CD14-positive monocyte (primary cell): Measurements from ENCODE around the gene LDLR. TPM values are rescaled to one million over a fixed set of nuclear protein-coding genes. Genes with fewer than 3 reads are reported as not detected.
A peak's percentile ranks its signal among the peaks of the same experiment; 100 is the strongest.

ENCODE experiments used
- DNase-seq, 3 donors: peaks; one replicate each; pipeline ENCODE4 v3.0.0-alpha.2; 2011 to 2022
- H2AFZ ChIP-seq: 2 replicates; pipeline ENCODE4 v1.6.0; 2012; ENCODE audit warnings: mild to moderate bottlenecking, low read depth, low read length, inconsistent platforms; ENCODE audit not compliant: insufficient read depth, poor library complexity, severe bottlenecking
- H3K27ac ChIP-seq, 2 donors: 1 replicate in 1 of 2; 2 replicates in 1 of 2; pipeline ENCODE4 v1.5.1; 2012 to 2013; ENCODE audit warnings: low read length in 2 of 2, control low read depth in 1 of 2, inconsistent platforms in 1 of 2, low read depth in 1 of 2, mild to moderate bottlenecking in 1 of 2
- H3K27me3 ChIP-seq, 2 donors: one replicate each; pipeline versions ENCODE4 v1.6.0 to v1.6.1; 2011 to 2013; ENCODE audit warnings: low read length in 2 of 2; ENCODE audit not compliant: control insufficient read depth in 2 of 2, insufficient read depth in 2 of 2
- H3K36me3 ChIP-seq, 2 donors: replicated peaks in 1 of 2; 1 replicate in 1 of 2; 2 replicates in 1 of 2; pipeline versions ENCODE4 v1.5.1 to v1.6.1; 2012 to 2013; ENCODE audit warnings: low read length in 2 of 2, control low read depth in 1 of 2, inconsistent platforms in 1 of 2, mild to moderate bottlenecking in 1 of 2; ENCODE audit not compliant: insufficient read depth in 2 of 2, control insufficient read depth in 1 of 2
- H3K4me1 ChIP-seq, 2 donors: 1 replicate in 1 of 2; 2 replicates in 1 of 2; pipeline versions ENCODE4 v1.5.1 to v1.6.1; 2012 to 2013; ENCODE audit warnings: low read length in 2 of 2, control low read depth in 1 of 2, inconsistent platforms in 1 of 2, mild to moderate bottlenecking in 1 of 2, moderate library complexity in 1 of 2; ENCODE audit not compliant: insufficient read depth in 2 of 2, control insufficient read depth in 1 of 2
- H3K4me2 ChIP-seq: replicated peaks from 2 replicates; pipeline ENCODE3; 2012; ENCODE audit warnings: low read length, moderate library complexity, mild to moderate bottlenecking; ENCODE audit not compliant: poor library complexity, severe bottlenecking; ENCODE audit errors: extremely low read depth
- H3K4me3 ChIP-seq, 3 experiments: fragments of 200-600 bp in 1 of 3; sonication (generic) in 1 of 3; replicated peaks in 1 of 3; 1 replicate in 2 of 3; 2 replicates in 1 of 3; pipeline ENCODE4 v1.5.1; 2011 to 2013; ENCODE audit warnings: low read length in 3 of 3, mild to moderate bottlenecking in 3 of 3, control low read depth in 2 of 3, low read depth in 2 of 3, inconsistent platforms in 1 of 3, moderate library complexity in 1 of 3
- H3K79me2 ChIP-seq: 2 replicates; pipeline ENCODE4 v1.6.0; 2012; ENCODE audit warnings: mild to moderate bottlenecking, control low read depth, inconsistent platforms, low read length, moderate library complexity; ENCODE audit not compliant: insufficient read depth
- H3K9ac ChIP-seq: 2 replicates; pipeline ENCODE4 v1.6.0; 2017; ENCODE audit warnings: low read length, mild to moderate bottlenecking; ENCODE audit not compliant: insufficient read depth, poor library complexity, severe bottlenecking
- H3K9me3 ChIP-seq, 2 donors: replicated peaks in 1 of 2; 1 replicate in 1 of 2; 2 replicates in 1 of 2; pipeline versions ENCODE4 v1.5.1 to v1.6.1; 2012 to 2013; ENCODE audit warnings: low read length in 2 of 2, control low read depth in 1 of 2; ENCODE audit not compliant: control insufficient read depth in 1 of 2, insufficient read depth in 1 of 2
- H4K20me1 ChIP-seq: 2 replicates; pipeline ENCODE4 v1.6.0; 2012; ENCODE audit warnings: mild to moderate bottlenecking, low read length, control low read depth, moderate library complexity; ENCODE audit not compliant: insufficient read depth
- H3K27ac Mint-ChIP-seq, 7 donors: one replicate each; pipeline ENCODE4 v1.8.0; 2020; ENCODE audit warnings: mild to moderate bottlenecking in 7 of 7, mixed read lengths in 7 of 7, moderate library complexity in 6 of 7, inconsistent platforms in 2 of 7
- H3K27me3 Mint-ChIP-seq, 3 donors: one replicate each; pipeline ENCODE4 v1.8.0; 2021 to 2022; ENCODE audit warnings: low read depth in 3 of 3, mild to moderate bottlenecking in 3 of 3, mixed read lengths in 3 of 3, moderate library complexity in 3 of 3, inconsistent platforms in 1 of 3
- H3K36me3 Mint-ChIP-seq, 2 donors: one replicate each; pipeline ENCODE4 v1.8.0; 2020; ENCODE audit warnings: mixed read lengths in 2 of 2, inconsistent platforms in 1 of 2, mild to moderate bottlenecking in 1 of 2
- H3K4me1 Mint-ChIP-seq: one replicate; pipeline ENCODE4 v1.8.0; 2020; ENCODE audit warnings: mild to moderate bottlenecking, mixed read lengths
- H3K4me3 Mint-ChIP-seq, 2 donors: one replicate each; pipeline ENCODE4 v1.8.0; 2020; ENCODE audit warnings: mild to moderate bottlenecking in 2 of 2, mixed read lengths in 2 of 2, moderate library complexity in 1 of 2
- H3K9me3 Mint-ChIP-seq, 7 donors: one replicate each; pipeline ENCODE4 v1.8.0; 2020 to 2022; ENCODE audit warnings: mixed read lengths in 7 of 7, mild to moderate bottlenecking in 6 of 7, moderate library complexity in 6 of 7, inconsistent platforms in 2 of 7
- CTCF ChIP-seq: fragments of 200-600 bp; IDR thresholded peaks from one replicate; pipeline ENCODE4 v1.8.0; 2022; ENCODE audit warnings: antibody characterized with exemption, mild to moderate bottlenecking
- WGBS: methylation state at CpG from one replicate; pipeline ENCODE4 v1.1.5; 2013; ENCODE audit warnings: missing lambda C conversion rate; ENCODE audit not compliant: insufficient coverage; 5-methylcytosine and 5-hydroxymethylcytosine counted together
- intact Hi-C, 2 donors: fragments of 100-400 bp; cut with micrococcal nuclease; formaldehyde crosslinking; loops; one replicate each; pipeline versions ENCODE4 v1.15.0 to v1.15.1; 2023
- polyA plus RNA-seq, 3 donors: library from polyadenylated mRNA; depleted of rRNA in 1 of 3; unstranded in 2 of 3; stranded (reverse) in 1 of 3; fragments of 300-500 nt in 2 of 3; fragments of >200 nt in 1 of 3; fragmentation: Illumina TruSeq in 2 of 3; gene quantifications; 1 replicate in 2 of 3; 2 replicates in 1 of 3; pipeline ENCODE4 v1.2.3, GENCODE V29; 2012 to 2021

The LDLR gene
- polyA plus RNA-seq, 3 donors: 14.3 to 21.2 (median 19.8) TPM

GRCh38 chr19:11181488-11181887 lies 92.2 kb downstream of the LDLR start:
- no peak overlapping the region for H3K27ac ChIP-seq
- no peaks in the 10 kb centered on the region for H3K36me3 ChIP-seq
- Mint-ChIP-seq H3K4me3 (no peak overlapping the region), H3K27ac (peak overlapping the region in 1 of 7 donors; percentile 32), H3K27me3 (peaks cover 0 to 2% (median 2%) of the 10 kb centered on the region in 3 donors), H3K36me3 (peaks cover 8 to 9% of the 10 kb centered on the region in 2 donors), H3K9me3 (peaks cover 0 to 4% (median 0%) of the 10 kb centered on the region in 7 donors), H3K4me1 (peaks cover 11% of the 10 kb centered on the region)
- no peak overlapping the region for H3K9ac ChIP-seq
- no peak overlapping the region for H2AFZ ChIP-seq
- intact Hi-C loops: no loop called here
- H3K79me2 ChIP-seq: no peaks in the 10 kb centered on the region
- H4K20me1 ChIP-seq: no peaks in the 10 kb centered on the region
- H3K4me3 ChIP-seq: no peak overlapping the region
- no peaks in the 10 kb centered on the region for H3K4me1 ChIP-seq
- H3K9me3 ChIP-seq: no peaks in the 10 kb centered on the region
- DNase-seq: no peak
- H3K27me3 ChIP-seq: no peaks in the 10 kb centered on the region
- whole genome bisulfite sequencing: no CpG with 5 or more reads among the region's 4 CpGs
- no peak for TF ChIP-seq CTCF
- no peak overlapping the region for H3K4me2 ChIP-seq

Other genes with a start within 250 kb of the LDLR start
- gene C19orf38, start 241.0 kb upstream of the LDLR start, polyA plus RNA-seq: 100 to 1,000 TPM; 134 to 174 (median 149) TPM
- 10 to 100 TPM in 1 of 3 donors, under 1 TPM in 2; 0.17 to 26.3 (median 0.29) TPM for gene CARM1, start 217.9 kb upstream of the LDLR start, polyA plus RNA-seq
- gene YIPF2, start 160.8 kb upstream of the LDLR start, polyA plus RNA-seq: 10 to 100 TPM; 12.3 to 25.2 (median 15.5) TPM
- gene TIMM29, start 160.7 kb upstream of the LDLR start, polyA plus RNA-seq: 10 to 100 TPM in 2 of 3 donors, 1 to 10 TPM in 1; 5.2 to 18.7 (median 14.1) TPM
- gene SMARCA4, start 128.4 kb upstream of the LDLR start, polyA plus RNA-seq: 10 to 100 TPM in 1 of 3 donors, 1 to 10 TPM in 2; 5.1 to 53.3 (median 7.0) TPM
- under 1 TPM in 1 of 3 donors, not detected in 2; 0.27 TPM for gene SPC24, start 66.3 kb downstream of the LDLR start, polyA plus RNA-seq
- 1 to 10 TPM in 1 of 3 donors, under 1 TPM in 2; 0.40 to 1.3 (median 0.64) TPM for gene KANK2, start 108.1 kb downstream of the LDLR start, polyA plus RNA-seq
- not detected for gene ANGPTL8, start 150.2 kb downstream of the LDLR start, polyA plus RNA-seq
- under 1 TPM; 0.03 to 0.93 (median 0.18) TPM for gene DOCK6, start 173.1 kb downstream of the LDLR start, polyA plus RNA-seq
- gene TSPAN16, start 206.7 kb downstream of the LDLR start, polyA plus RNA-seq: under 1 TPM in 2 of 3 donors, not detected in 1; 0.08 to 0.31 TPM